ENCODE measurements around the gene TTC9B.

DNA sequence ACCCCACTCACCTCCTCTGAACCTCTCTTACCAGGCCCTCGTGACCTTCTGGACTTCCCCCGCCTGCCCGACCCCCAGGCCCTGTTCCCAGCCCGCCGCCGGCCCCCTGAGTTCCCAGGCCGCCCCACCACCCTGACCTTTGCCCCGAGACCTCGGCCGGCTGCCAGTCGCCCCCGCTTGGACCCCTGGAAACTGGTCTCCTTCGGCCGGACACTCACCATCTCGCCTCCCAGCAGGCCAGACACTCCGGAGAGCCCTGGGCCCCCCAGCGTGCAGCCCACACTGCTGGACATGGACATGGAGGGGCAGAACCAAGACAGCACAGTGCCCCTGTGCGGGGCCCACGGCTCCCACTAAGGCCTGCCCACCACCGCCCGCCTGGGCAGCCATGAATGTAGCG lies 3.2 kb downstream of the TTC9B start:
- TF ChIP-seq EZH2 (optimal IDR thresholded peaks at IDR 0.05; ENCODE audit: low read depth, low read length), result no peak
- TF ChIP-seq, protein P1, sequence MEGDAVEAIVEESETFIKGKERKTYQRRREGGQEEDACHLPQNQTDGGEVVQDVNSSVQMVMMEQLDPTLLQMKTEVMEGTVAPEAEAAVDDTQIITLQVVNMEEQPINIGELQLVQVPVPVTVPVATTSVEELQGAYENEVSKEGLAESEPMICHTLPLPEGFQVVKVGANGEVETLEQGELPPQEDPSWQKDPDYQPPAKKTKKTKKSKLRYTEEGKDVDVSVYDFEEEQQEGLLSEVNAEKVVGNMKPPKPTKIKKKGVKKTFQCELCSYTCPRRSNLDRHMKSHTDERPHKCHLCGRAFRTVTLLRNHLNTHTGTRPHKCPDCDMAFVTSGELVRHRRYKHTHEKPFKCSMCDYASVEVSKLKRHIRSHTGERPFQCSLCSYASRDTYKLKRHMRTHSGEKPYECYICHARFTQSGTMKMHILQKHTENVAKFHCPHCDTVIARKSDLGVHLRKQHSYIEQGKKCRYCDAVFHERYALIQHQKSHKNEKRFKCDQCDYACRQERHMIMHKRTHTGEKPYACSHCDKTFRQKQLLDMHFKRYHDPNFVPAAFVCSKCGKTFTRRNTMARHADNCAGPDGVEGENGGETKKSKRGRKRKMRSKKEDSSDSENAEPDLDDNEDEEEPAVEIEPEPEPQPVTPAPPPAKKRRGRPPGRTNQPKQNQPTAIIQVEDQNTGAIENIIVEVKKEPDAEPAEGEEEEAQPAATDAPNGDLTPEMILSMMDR (IDR thresholded peaks at IDR 0.05; ENCODE audit: low read length), result no peak

Measured in MM.1S (cell line).